WTC11 (cell line): ENCODE results near the gene ELFN1. TPM values are rescaled to one million over a fixed set of nuclear protein-coding genes. Genes with fewer than 3 reads are reported as not detected.

Source experiments
- ATAC-seq: fragments of 200-7000 bp; cut with Tn5 transposase; 2 replicates; pipeline ENCODE4 v1.10.0; 2021; ENCODE audit warnings: mild to moderate bottlenecking, moderate library complexity
- CTCF ChIA-PET: fragments of 300-600 bp; sonication (Branson Sonifier 250); formaldehyde crosslinking; loops from one replicate; lab custom pipeline; 2021; ENCODE audit warnings: antibody characterized with exemption; lab: Charles Lee
- POLR2A ChIA-PET: fragments of 350-600 bp; sonication (Branson Sonifier 250); formaldehyde crosslinking; loops from one replicate; lab custom pipeline; 2021; ENCODE audit warnings: antibody characterized with exemption; lab: Charles Lee
- DNase-seq: peaks from one replicate; pipeline ENCODE4 v3.0.0; 2021; ENCODE audit warnings: low spot score
- H3K27ac Mint-ChIP-seq: 2 replicates; pipeline ENCODE4 v1.8.0; 2021; ENCODE audit warnings: mixed read lengths
- H3K27me3 Mint-ChIP-seq: 2 replicates; pipeline ENCODE4 v1.8.0; 2021; ENCODE audit warnings: low read depth, mild to moderate bottlenecking, moderate library complexity, mixed read lengths
- H3K36me3 Mint-ChIP-seq: 2 replicates; pipeline ENCODE4 v1.8.0; 2021; ENCODE audit warnings: mixed read lengths
- H3K4me1 Mint-ChIP-seq: 2 replicates; pipeline ENCODE4 v1.8.0; 2022; ENCODE audit warnings: mixed read lengths
- H3K4me3 Mint-ChIP-seq: 2 replicates; pipeline ENCODE4 v1.8.0; 2021; ENCODE audit warnings: mild to moderate bottlenecking, moderate library complexity, mixed read lengths
- H3K9me3 Mint-ChIP-seq: 2 replicates; pipeline ENCODE4 v1.8.0; 2021; ENCODE audit warnings: mixed read lengths
- ATF1 ChIP-seq: sonication (generic); formaldehyde crosslinking; IDR thresholded peaks from 2 replicates; pipeline ENCODE4 v1.8.1; 2023; ENCODE audit warnings: mild to moderate bottlenecking, moderate library complexity, missing genetic modification reagents
- CBFB ChIP-seq: sonication (generic); formaldehyde crosslinking; IDR thresholded peaks from 2 replicates; pipeline ENCODE4 v1.8.1; 2022; ENCODE audit warnings: mild to moderate bottlenecking, low read depth, missing genetic modification reagents
- EMX1 ChIP-seq: fragments of 250-450 bp; sonication (Bioruptor Pico); IDR thresholded peaks from 2 replicates; pipeline ENCODE4 v1.8.0; 2021; ENCODE audit warnings: mild to moderate bottlenecking
- GRHL2 ChIP-seq: fragments of 250-450 bp; sonication (Bioruptor Pico); IDR thresholded peaks from 2 replicates; pipeline ENCODE4 v1.8.0; 2022; ENCODE audit warnings: mild to moderate bottlenecking, moderate library complexity; ENCODE audit not compliant: insufficient replicate concordance, severe bottlenecking
- GTF2I ChIP-seq: fragments of 250-450 bp; sonication (Bioruptor Pico); conservative IDR thresholded peaks from 2 replicates; pipeline ENCODE4 v1.4.0; 2021; ENCODE audit warnings: mild to moderate bottlenecking
- JUN ChIP-seq: sonication (generic); formaldehyde crosslinking; IDR thresholded peaks from 2 replicates; pipeline ENCODE4 v1.8.0; 2023; ENCODE audit warnings: mild to moderate bottlenecking, missing genetic modification reagents
- KAT7 ChIP-seq: sonication (generic); formaldehyde crosslinking; IDR thresholded peaks from 2 replicates; pipeline ENCODE4 v1.8.1; 2023; ENCODE audit warnings: missing genetic modification reagents, mild to moderate bottlenecking, borderline replicate concordance
- MYBL2 ChIP-seq: sonication (generic); formaldehyde crosslinking; IDR thresholded peaks from 2 replicates; pipeline ENCODE4 v1.8.1; 2023; ENCODE audit warnings: mild to moderate bottlenecking, moderate library complexity, missing genetic modification reagents
- NR3C1 ChIP-seq: sonication (generic); formaldehyde crosslinking; conservative IDR thresholded peaks from 2 replicates; pipeline ENCODE4 v1.8.1; 2023; ENCODE audit warnings: low read depth, mild to moderate bottlenecking, missing genetic modification reagents
- OVOL2 ChIP-seq: fragments of 250-450 bp; sonication (Bioruptor Pico); IDR thresholded peaks from 2 replicates; pipeline ENCODE4 v1.9.0; 2021; ENCODE audit warnings: mild to moderate bottlenecking, borderline replicate concordance
- PRRX2 ChIP-seq: fragments of 250-450 bp; sonication (Bioruptor Pico); IDR thresholded peaks from 2 replicates; pipeline ENCODE4 v1.8.0; 2021; ENCODE audit warnings: mild to moderate bottlenecking
- ZNF263 ChIP-seq: sonication (generic); formaldehyde crosslinking; IDR thresholded peaks from 2 replicates; pipeline ENCODE4 v1.8.1; 2022; ENCODE audit warnings: low read depth, mild to moderate bottlenecking, moderate library complexity, missing genetic modification reagents
- ZNF396 ChIP-seq: fragments of 250-450 bp; sonication (Bioruptor Pico); IDR thresholded peaks from 2 replicates; pipeline ENCODE4 v1.8.0; 2021; ENCODE audit warnings: mild to moderate bottlenecking, moderate library complexity, borderline replicate concordance
- ZNF416 ChIP-seq: fragments of 250-450 bp; sonication (Bioruptor Pico); IDR thresholded peaks from 2 replicates; pipeline ENCODE4 v1.9.0; 2021; ENCODE audit warnings: mild to moderate bottlenecking, inconsistent platforms
- ZNF423 ChIP-seq: fragments of 250-450 bp; sonication (Bioruptor Pico); IDR thresholded peaks from 2 replicates; pipeline ENCODE4 v2.1.2; 2022; ENCODE audit warnings: mild to moderate bottlenecking, moderate library complexity
- total RNA-seq: library from RNA; stranded (reverse); gene quantifications from 3 replicates; pipeline ENCODE4 v1.2.3, GENCODE V29; 2021
- TF ChIP-seq, protein P1 (sequence below): sonication (generic); formaldehyde crosslinking; IDR thresholded peaks from 2 replicates; pipeline ENCODE4 v1.8.1; 2022; ENCODE audit warnings: low read depth, mild to moderate bottlenecking, moderate library complexity, missing genetic modification reagents, borderline replicate concordance
- TF ChIP-seq, protein P2 (sequence below): fragments of 250-450 bp; sonication (Bioruptor Pico); IDR thresholded peaks from 2 replicates; pipeline ENCODE4 v1.9.0; 2021; ENCODE audit warnings: mild to moderate bottlenecking
- TF ChIP-seq, protein P3 (sequence below): sonication (generic); formaldehyde crosslinking; IDR thresholded peaks from 2 replicates; pipeline ENCODE4 v1.8.0; 2023; ENCODE audit warnings: missing genetic modification reagents, mild to moderate bottlenecking, borderline replicate concordance
- TF ChIP-seq, protein P4 (sequence below): sonication (generic); formaldehyde crosslinking; IDR thresholded peaks from 2 replicates; pipeline ENCODE4 v1.8.0; 2023; ENCODE audit warnings: missing genetic modification reagents
- TF ChIP-seq, protein P5 (sequence below): sonication (generic); formaldehyde crosslinking; conservative IDR thresholded peaks from 2 replicates; pipeline ENCODE4 v1.8.1; 2022; ENCODE audit warnings: mild to moderate bottlenecking, missing genetic modification reagents

The ELFN1 gene
- total RNA-seq, 1 experiment from 2014 or later: 4.6 TPM

DNA sequence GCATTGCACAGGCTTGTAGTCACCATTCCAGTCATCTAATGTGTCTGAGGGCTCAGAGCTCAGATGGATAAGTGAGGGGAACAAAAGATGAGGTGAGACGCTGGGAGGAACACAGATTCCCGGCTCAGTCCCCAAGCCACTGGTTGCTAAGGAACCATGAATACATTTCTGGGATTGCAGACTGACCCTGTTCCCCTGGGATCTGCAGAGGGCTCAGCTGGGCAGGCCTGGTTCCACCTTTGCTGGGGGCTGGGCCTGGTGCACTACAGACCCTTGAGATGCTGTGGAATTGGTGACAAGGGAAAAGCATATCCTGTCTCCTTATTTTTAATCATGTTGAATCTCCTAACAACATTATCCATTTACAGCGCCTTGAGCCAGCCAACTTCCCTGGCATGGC lies 19.2 kb downstream of the ELFN1 start (continued):
- TF ChIP-seq, protein P1, sequence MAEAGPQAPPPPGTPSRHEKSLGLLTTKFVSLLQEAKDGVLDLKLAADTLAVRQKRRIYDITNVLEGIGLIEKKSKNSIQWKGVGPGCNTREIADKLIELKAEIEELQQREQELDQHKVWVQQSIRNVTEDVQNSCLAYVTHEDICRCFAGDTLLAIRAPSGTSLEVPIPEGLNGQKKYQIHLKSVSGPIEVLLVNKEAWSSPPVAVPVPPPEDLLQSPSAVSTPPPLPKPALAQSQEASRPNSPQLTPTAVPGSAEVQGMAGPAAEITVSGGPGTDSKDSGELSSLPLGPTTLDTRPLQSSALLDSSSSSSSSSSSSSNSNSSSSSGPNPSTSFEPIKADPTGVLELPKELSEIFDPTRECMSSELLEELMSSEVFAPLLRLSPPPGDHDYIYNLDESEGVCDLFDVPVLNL (CRISPR knock-in tag): no peak
- TF ChIP-seq ZNF396 (CRISPR knock-in tag): no peak
- TF ChIP-seq, protein P2, sequence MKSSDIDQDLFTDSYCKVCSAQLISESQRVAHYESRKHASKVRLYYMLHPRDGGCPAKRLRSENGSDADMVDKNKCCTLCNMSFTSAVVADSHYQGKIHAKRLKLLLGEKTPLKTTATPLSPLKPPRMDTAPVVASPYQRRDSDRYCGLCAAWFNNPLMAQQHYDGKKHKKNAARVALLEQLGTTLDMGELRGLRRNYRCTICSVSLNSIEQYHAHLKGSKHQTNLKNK: no peak
- no peak for TF ChIP-seq CBFB (CRISPR knock-in tag)
- no peak for TF ChIP-seq KAT7 (CRISPR knock-in tag)
- TF ChIP-seq ZNF263 (CRISPR knock-in tag): no peak
- TF ChIP-seq JUN (CRISPR knock-in tag): no peak
- no peak for TF ChIP-seq OVOL2 (CRISPR knock-in tag)
- no peak for TF ChIP-seq GRHL2 (CRISPR knock-in tag)
- no peak for TF ChIP-seq GTF2I (CRISPR knock-in tag)
- TF ChIP-seq NR3C1 (CRISPR knock-in tag): no peak
- TF ChIP-seq PRRX2 (CRISPR knock-in tag): no peak
- TF ChIP-seq MYBL2 (CRISPR knock-in tag): no peak

DNA sequence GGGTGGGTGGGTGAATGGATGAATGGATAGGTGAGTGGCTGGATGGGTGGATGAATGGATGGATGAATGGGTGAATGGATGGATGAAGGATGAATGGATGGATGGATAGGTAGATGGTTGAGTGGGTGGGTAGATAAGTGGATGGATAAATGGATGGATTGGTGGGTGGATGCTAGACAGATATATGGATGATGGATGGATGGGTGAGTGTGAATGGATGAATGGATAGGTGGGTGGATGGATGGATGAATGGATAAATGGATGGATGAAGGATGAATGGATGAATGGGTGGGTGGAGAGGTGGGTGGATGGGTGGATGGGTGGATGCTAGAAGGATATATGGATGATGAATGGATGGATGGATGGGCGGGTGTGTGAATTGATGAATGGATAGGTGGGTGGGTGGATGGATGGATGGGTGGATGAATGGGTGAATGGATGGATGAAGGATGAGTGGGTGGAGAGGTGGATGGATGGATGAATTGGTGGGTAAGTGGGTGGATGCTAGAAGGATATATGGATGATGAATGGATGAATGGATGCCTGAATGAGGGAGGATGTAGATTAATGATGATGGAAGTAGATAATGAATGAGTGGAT lies 20.4 kb downstream of the ELFN1 start:
- no peak overlapping the region for H3K4me3 Mint-ChIP-seq
- TF ChIP-seq ATF1 (no peak), EMX1 (no peak), GRHL2 (CRISPR knock-in tag) (no peak), ZNF416 (CRISPR knock-in tag) (no peak), JUN (CRISPR knock-in tag) (no peak), ZNF423 (no peak)
- TF ChIP-seq, protein P3, sequence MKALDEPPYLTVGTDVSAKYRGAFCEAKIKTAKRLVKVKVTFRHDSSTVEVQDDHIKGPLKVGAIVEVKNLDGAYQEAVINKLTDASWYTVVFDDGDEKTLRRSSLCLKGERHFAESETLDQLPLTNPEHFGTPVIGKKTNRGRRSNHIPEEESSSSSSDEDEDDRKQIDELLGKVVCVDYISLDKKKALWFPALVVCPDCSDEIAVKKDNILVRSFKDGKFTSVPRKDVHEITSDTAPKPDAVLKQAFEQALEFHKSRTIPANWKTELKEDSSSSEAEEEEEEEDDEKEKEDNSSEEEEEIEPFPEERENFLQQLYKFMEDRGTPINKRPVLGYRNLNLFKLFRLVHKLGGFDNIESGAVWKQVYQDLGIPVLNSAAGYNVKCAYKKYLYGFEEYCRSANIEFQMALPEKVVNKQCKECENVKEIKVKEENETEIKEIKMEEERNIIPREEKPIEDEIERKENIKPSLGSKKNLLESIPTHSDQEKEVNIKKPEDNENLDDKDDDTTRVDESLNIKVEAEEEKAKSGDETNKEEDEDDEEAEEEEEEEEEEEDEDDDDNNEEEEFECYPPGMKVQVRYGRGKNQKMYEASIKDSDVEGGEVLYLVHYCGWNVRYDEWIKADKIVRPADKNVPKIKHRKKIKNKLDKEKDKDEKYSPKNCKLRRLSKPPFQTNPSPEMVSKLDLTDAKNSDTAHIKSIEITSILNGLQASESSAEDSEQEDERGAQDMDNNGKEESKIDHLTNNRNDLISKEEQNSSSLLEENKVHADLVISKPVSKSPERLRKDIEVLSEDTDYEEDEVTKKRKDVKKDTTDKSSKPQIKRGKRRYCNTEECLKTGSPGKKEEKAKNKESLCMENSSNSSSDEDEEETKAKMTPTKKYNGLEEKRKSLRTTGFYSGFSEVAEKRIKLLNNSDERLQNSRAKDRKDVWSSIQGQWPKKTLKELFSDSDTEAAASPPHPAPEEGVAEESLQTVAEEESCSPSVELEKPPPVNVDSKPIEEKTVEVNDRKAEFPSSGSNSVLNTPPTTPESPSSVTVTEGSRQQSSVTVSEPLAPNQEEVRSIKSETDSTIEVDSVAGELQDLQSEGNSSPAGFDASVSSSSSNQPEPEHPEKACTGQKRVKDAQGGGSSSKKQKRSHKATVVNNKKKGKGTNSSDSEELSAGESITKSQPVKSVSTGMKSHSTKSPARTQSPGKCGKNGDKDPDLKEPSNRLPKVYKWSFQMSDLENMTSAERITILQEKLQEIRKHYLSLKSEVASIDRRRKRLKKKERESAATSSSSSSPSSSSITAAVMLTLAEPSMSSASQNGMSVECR: no peak
- TF ChIP-seq, protein P2: no peak
- TF ChIP-seq, protein P4, sequence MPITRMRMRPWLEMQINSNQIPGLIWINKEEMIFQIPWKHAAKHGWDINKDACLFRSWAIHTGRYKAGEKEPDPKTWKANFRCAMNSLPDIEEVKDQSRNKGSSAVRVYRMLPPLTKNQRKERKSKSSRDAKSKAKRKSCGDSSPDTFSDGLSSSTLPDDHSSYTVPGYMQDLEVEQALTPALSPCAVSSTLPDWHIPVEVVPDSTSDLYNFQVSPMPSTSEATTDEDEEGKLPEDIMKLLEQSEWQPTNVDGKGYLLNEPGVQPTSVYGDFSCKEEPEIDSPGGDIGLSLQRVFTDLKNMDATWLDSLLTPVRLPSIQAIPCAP (CRISPR knock-in tag): no peak
- TF ChIP-seq, protein P5, sequence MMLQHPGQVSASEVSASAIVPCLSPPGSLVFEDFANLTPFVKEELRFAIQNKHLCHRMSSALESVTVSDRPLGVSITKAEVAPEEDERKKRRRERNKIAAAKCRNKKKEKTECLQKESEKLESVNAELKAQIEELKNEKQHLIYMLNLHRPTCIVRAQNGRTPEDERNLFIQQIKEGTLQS (CRISPR knock-in tag): no peak
- ChIA-PET CTCF (no interaction called here), POLR2A (no interaction called here)
- no peaks in the 10 kb centered on the region for H3K27me3 Mint-ChIP-seq
- ATAC-seq (no peak), DNase-seq (no peak)
- no peak overlapping the region for H3K27ac Mint-ChIP-seq
- H3K9me3 Mint-ChIP-seq: peaks cover 19% of the 10 kb centered on the region
- peaks cover 8% of the 10 kb centered on the region for H3K4me1 Mint-ChIP-seq
- peaks cover 4% of the 10 kb centered on the region; the same call in 1 of the 2 replicates for H3K36me3 Mint-ChIP-seq
